Endothelial cell of umbilical vein (primary cell): ENCODE results near the gene BAX. TPM values are rescaled to one million over a fixed set of nuclear protein-coding genes. Genes with fewer than 3 reads are reported as not detected.

Experiments used
- BruUV-seq: library from RNA; stranded (reverse); fragments of 400-500 nt; replicated peaks from 2 replicates; lab custom pipeline; 2021; lab: Mats Ljungman, UMichigan
- CTCF ChIA-PET: fragments of 300-600, 350-600 bp; sonication (Branson Sonifier 250); formaldehyde crosslinking; loops from one replicate; lab custom pipeline; 2021; ENCODE audit warnings: antibody characterized with exemption, inconsistent platforms; lab: Charles Lee
- POLR2A ChIA-PET: fragments of 300-600, 350-600 bp; sonication (Branson Sonifier 250); formaldehyde crosslinking; loops from one replicate; lab custom pipeline; 2021; ENCODE audit warnings: antibody characterized with exemption, inconsistent platforms; lab: Charles Lee
- DNase-seq: peaks from one replicate; pipeline ENCODE4 v3.0.0-alpha.2; 2011; ENCODE audit warnings: low read depth, low spot score
- FAIRE-seq: peaks from 2 replicates; lab custom pipeline; 2011; peaks lifted over from hg19 to GRCh38; lab: Jason Lieb, UNC
- H2AFZ ChIP-seq: 2 replicates; pipeline ENCODE4 v1.6.0; 2012; ENCODE audit warnings: low read depth, low read length, control low read depth, inconsistent platforms
- H3K27ac ChIP-seq: 2 replicates; pipeline ENCODE4 v1.5.1; 2011; ENCODE audit warnings: low read depth, mild to moderate bottlenecking, control low read depth, low read length, moderate library complexity; ENCODE audit not compliant: insufficient read depth
- H3K27me3 ChIP-seq, 2 experiments: 2 replicates each; pipeline versions ENCODE4 v1.6.0 to v1.6.1; 2011; ENCODE audit warnings: low read length in 2 of 2, mixed read lengths in 1 of 2; ENCODE audit not compliant: control insufficient read depth in 2 of 2, insufficient read depth in 2 of 2
- H3K36me3 ChIP-seq, 2 experiments: 2 replicates in 1 of 2; 3 replicates in 1 of 2; pipeline ENCODE4 v1.5.1; 2011; ENCODE audit warnings: low read length in 2 of 2, mild to moderate bottlenecking in 1 of 2, moderate library complexity in 1 of 2; ENCODE audit not compliant: control insufficient read depth in 2 of 2, insufficient read depth in 2 of 2; ENCODE audit errors: extremely low read depth in 1 of 2
- H3K4me1 ChIP-seq: 3 replicates; pipeline ENCODE4 v1.5.1; 2011; ENCODE audit warnings: mild to moderate bottlenecking, low read length; ENCODE audit not compliant: control insufficient read depth, insufficient read depth; ENCODE audit errors: extremely low read depth
- H3K4me2 ChIP-seq: 2 replicates; pipeline ENCODE4 v1.6.1; 2011; ENCODE audit warnings: low read length, control low read depth, mixed read lengths; ENCODE audit not compliant: insufficient read depth
- H3K4me3 ChIP-seq, 3 experiments: fragments of 200-600 bp in 1 of 3; sonication (generic), shearing (Covaris generic) in 1 of 3; replicated peaks in 1 of 3; 2 replicates each; pipeline ENCODE4 v1.5.1; 2011 to 2016; ENCODE audit warnings: control low read depth in 3 of 3, low read length in 3 of 3, mild to moderate bottlenecking in 2 of 3, inconsistent platforms in 1 of 3, low read depth in 1 of 3, moderate library complexity in 1 of 3; ENCODE audit not compliant: insufficient read depth in 1 of 3
- H3K79me2 ChIP-seq: 2 replicates; pipeline ENCODE4 v1.6.0; 2012; ENCODE audit warnings: low read length, inconsistent platforms; ENCODE audit not compliant: control insufficient read depth, insufficient read depth
- H3K9ac ChIP-seq: replicated peaks from 2 replicates; pipeline ENCODE3; 2011; ENCODE audit warnings: low read length, control low read depth; ENCODE audit not compliant: insufficient read depth; ENCODE audit errors: extremely low read depth
- H3K9me1 ChIP-seq: replicated peaks from 3 replicates; pipeline ENCODE4 v1.6.0; 2011; ENCODE audit warnings: mild to moderate bottlenecking, low read length; ENCODE audit not compliant: control insufficient read depth, insufficient read depth; ENCODE audit errors: extremely low read depth
- H3K9me3 ChIP-seq: replicated peaks from 2 replicates; pipeline ENCODE4 v1.5.1; 2012; ENCODE audit warnings: low read length, inconsistent platforms; ENCODE audit not compliant: control insufficient read depth, insufficient read depth
- H4K20me1 ChIP-seq: replicated peaks from 2 replicates; pipeline ENCODE3; 2011; ENCODE audit warnings: mild to moderate bottlenecking, low read length; ENCODE audit not compliant: control insufficient read depth, insufficient read depth; ENCODE audit errors: extremely low read depth
- EZH2 ChIP-seq: IDR thresholded peaks from 2 replicates; pipeline ENCODE4 v1.6.1; 2012; ENCODE audit warnings: borderline replicate concordance, low read depth, mild to moderate bottlenecking, moderate library complexity, low read length, inconsistent platforms; ENCODE audit not compliant: severe bottlenecking
- FOS ChIP-seq: IDR thresholded peaks from 2 replicates; pipeline ENCODE4 v1.6.1; 2011; ENCODE audit warnings: mild to moderate bottlenecking, low read length, moderate library complexity, borderline replicate concordance; ENCODE audit not compliant: insufficient read depth
- GATA2 ChIP-seq: IDR thresholded peaks from 2 replicates; pipeline ENCODE4 v1.7.0; 2011; ENCODE audit warnings: low read depth, mild to moderate bottlenecking, moderate library complexity, mixed read lengths, low read length; ENCODE audit not compliant: insufficient read length, insufficient read depth
- JUN ChIP-seq: IDR thresholded peaks from 2 replicates; pipeline ENCODE4 v1.6.1; 2011; ENCODE audit warnings: borderline replicate concordance, low read depth; ENCODE audit not compliant: insufficient read length, insufficient read depth
- MAX ChIP-seq: IDR thresholded peaks from 2 replicates; pipeline ENCODE4 v1.6.1; 2011; ENCODE audit not compliant: insufficient read depth, insufficient read length
- MYC ChIP-seq: IDR thresholded peaks from one replicate; pipeline ENCODE4 v1.6.1; 2011; ENCODE audit warnings: mild to moderate bottlenecking, low read depth, low read length
- POLR2A ChIP-seq: IDR thresholded peaks from 2 replicates; pipeline ENCODE4 v1.6.1; 2012; ENCODE audit warnings: low read depth, mild to moderate bottlenecking, control low read depth, low read length
- POLR2AphosphoS5 ChIP-seq: IDR thresholded peaks from 2 replicates; pipeline ENCODE4 v1.6.1; 2012; ENCODE audit warnings: low read depth, mild to moderate bottlenecking, control low read depth, low read length, moderate library complexity; ENCODE audit not compliant: insufficient read depth
- dilution Hi-C: fragments of 300-500 bp; cut with MboI; formaldehyde crosslinking; loops from one replicate; pipeline ENCODE4 v1.15.0; 2019; ENCODE audit warnings: low sequenced_read_pairs; ENCODE audit not compliant: extremely low pct_ligation_motif_present
- intact Hi-C: fragments of 100-400 bp; cut with micrococcal nuclease; formaldehyde crosslinking; loops from one replicate; pipeline ENCODE4 v1.10.0; 2022
- polyA plus RNA-seq, 4 experiments: library from polyadenylated mRNA; depleted of rRNA in 3 of 4; stranded (reverse) in 3 of 4; unstranded in 1 of 4; fragments of >200 nt; gene quantifications; 2 replicates each; pipeline versions ENCODE4 v1.2.1 to v1.2.3, GENCODE V29; 2011 to 2012; ENCODE audit warnings: missing spikeins in 1 of 4
- total RNA-seq: library from RNA; stranded (reverse); gene quantifications from 2 replicates; pipeline ENCODE4 v1.2.3, GENCODE V29; 2021
- TF ChIP-seq, protein P1 (sequence below), 2 donors: IDR thresholded peaks; 1 replicate in 1 of 2; 2 replicates in 1 of 2; pipeline ENCODE4 v1.5.1; 2011; ENCODE audit warnings: low read length in 2 of 2, mild to moderate bottlenecking in 2 of 2, moderate library complexity in 2 of 2, control low read depth in 1 of 2, inconsistent platforms in 1 of 2, low read depth in 1 of 2; ENCODE audit not compliant: insufficient read depth in 1 of 2; ENCODE audit errors: extremely low read depth in 1 of 2

BAX gene
- total and polyA plus RNA-seq, 2 donors (not counting 3 experiments of a cell fraction or from before 2014, with no cell fraction given), result 267 to 283 TPM

GRCh38 chr19:48918071-48918470, 36.6 kb upstream of the BAX start:
- DNase-seq, result no peak
- Histone ChIP-seq H3K9me1 (no peaks in the 10 kb centered on the region), H3K4me3 (no peak overlapping the region), H3K9me3 (no peaks in the 10 kb centered on the region), H3K4me2 (no peak overlapping the region), H4K20me1 (no peaks in the 10 kb centered on the region), H3K27me3 (no peaks in the 10 kb centered on the region), H2AFZ (no peak overlapping the region), H3K9ac (no peak overlapping the region), H3K79me2 (no peaks in the 10 kb centered on the region), H3K27ac (no peak overlapping the region), H3K4me1 (no peaks in the 10 kb centered on the region), H3K36me3 (peaks cover 5 to 41% of the 10 kb centered on the region in 2 experiments)
- dilution Hi-C loops, result no loop called here
- POLR2A ChIA-PET, result no interaction called here
- BruUV-seq, result no TSS peak
- CTCF ChIA-PET, result interaction anchor here (1.1 to 1.5 kb wide), 2 partner anchors 17 to 26 kb away, joined by 3 to 4 read pairs; no protein-coding TSS in a partner anchor
- intact Hi-C loops, result no loop called here
- TF ChIP-seq, protein P1, sequence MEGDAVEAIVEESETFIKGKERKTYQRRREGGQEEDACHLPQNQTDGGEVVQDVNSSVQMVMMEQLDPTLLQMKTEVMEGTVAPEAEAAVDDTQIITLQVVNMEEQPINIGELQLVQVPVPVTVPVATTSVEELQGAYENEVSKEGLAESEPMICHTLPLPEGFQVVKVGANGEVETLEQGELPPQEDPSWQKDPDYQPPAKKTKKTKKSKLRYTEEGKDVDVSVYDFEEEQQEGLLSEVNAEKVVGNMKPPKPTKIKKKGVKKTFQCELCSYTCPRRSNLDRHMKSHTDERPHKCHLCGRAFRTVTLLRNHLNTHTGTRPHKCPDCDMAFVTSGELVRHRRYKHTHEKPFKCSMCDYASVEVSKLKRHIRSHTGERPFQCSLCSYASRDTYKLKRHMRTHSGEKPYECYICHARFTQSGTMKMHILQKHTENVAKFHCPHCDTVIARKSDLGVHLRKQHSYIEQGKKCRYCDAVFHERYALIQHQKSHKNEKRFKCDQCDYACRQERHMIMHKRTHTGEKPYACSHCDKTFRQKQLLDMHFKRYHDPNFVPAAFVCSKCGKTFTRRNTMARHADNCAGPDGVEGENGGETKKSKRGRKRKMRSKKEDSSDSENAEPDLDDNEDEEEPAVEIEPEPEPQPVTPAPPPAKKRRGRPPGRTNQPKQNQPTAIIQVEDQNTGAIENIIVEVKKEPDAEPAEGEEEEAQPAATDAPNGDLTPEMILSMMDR (IDR thresholded peaks at IDR 0.05; ENCODE audit: extremely low read depth in 1 of 2, insufficient read depth in 1 of 2, low read depth in 1 of 2, low read length in 2 of 2), result no peak
- TF ChIP-seq MYC (no peak), MAX (no peak), GATA2 (no peak), JUN (no peak), POLR2A (no peak), EZH2 (no peak), POLR2AphosphoS5 (no peak), FOS (no peak)
- FAIRE-seq, result no peak
